ENCODE results near the gene DIP2B.
"Not testable (repeated sequence)": the region's sequence is repeated elsewhere in the genome, so short reads cannot be mapped to it uniquely, and the experiment has no call there.

Gene DIP2B

DNA sequence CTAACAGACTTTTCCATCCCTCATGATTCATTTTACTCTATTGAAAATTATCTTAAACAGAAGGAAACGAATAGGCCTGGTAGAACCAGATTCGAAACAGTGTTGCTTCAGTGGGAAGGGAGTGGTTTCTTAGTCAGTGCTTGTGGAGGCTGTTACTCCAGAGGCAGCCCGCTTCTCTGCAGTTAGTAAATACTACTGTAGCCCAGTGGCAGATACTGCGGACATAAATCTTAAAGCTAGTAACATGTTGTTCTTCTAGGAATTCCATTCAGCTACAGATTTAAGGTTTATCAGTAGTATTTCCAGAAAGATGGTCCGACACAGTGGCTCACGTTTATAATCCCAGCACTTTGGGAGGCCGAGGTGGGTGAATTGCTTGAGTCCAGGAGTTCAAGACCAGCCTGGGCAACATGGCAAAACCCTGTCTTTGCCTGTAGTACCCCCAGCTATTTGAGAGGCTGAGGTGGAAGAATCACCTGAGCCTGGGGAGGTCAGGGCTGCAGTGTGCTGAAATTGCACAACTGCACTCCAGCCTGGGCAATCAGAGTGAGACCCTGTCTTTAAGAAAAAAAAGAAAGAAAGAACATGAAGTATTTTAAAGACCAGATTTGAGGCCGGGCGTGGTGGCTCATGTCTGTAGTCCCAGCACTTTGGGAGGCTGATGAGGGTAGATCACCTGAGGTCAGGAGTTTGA, 45.9 kb downstream of the DIP2B start:
- DNase-seq, result no peak

DNA sequence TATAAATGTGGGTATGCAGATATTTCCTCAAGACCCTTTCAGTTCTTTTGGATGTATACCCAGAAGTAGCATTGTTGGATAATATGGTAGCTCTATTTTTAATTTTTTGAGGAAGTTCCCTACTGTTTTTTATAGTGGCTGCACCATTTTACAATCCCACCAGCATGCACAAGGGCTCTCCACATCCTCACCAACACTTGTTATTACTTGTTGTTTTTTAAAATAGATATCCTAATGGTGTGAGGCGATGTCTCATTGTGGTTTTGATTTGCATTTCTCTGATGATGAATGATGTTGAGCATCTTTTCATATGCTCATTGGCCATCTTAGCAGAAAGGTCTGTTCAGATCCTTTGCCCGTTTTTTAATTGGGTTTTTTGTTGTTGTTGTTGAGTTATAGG, 47.1 kb downstream of the DIP2B start:
- DNase-seq, result no peak

DNA sequence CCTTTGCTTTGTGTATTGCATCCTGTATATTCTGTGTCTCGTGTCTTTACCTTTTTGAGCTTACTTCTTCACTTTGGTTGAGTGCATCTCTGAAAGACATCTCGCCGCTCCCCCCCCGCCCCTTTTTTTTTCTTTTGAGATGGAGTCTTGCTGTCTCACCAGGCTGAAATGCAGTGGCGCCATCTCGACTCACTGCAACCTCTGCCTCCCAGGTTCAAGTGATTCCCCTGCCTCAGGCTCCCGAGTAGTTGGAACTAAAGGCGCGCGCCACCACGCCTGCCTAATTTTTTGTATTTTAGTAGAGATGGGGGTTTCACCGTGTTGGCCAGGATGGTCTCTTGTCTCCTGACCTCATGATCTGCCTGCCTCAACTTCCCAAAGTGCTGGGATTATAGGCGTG, 49.9 kb downstream of the DIP2B start:
- no peak for DNase-seq

DNA sequence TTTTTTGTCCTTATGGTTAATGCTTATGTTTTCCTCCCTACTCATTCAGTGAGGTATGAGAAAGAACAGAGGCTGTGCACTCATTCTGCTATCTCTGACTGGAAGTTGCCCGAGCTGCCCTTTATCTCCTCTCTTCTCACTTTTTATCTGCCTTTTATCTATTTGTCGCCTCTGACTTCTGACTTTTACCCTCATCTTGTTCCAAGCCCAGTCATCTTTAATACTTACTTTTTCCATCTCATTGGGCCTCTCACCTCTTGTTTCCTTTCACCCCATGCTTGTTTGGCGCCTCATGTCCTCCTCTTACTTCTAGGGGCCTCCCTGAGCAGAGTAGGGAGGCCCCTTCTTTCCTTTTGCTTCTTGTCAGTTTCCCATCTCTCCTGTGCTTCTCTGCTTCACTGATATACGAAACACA, 50.7 kb downstream of the DIP2B start:
- DNase-seq, result no peak

DNA sequence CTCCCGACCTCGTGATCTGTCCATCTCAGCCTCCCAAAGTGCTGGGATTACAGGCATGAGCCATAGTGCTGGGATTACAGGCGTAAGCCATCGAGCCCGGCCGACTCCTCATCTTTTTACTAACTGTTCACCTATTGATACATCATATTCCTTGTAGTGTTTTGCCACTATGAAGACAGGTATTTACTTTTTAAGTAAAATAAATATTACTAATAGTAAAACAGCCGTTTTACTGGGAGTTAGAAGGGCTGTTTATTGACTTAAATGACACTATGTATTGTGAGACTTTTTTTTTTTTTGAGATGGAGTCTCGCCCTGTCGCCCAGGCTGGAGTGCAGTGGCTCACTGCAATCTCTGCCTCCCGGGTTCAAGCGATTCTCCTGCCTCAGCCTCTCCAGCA, 51.5 kb downstream of the DIP2B start:
- DNase-seq, result no peak

DNA sequence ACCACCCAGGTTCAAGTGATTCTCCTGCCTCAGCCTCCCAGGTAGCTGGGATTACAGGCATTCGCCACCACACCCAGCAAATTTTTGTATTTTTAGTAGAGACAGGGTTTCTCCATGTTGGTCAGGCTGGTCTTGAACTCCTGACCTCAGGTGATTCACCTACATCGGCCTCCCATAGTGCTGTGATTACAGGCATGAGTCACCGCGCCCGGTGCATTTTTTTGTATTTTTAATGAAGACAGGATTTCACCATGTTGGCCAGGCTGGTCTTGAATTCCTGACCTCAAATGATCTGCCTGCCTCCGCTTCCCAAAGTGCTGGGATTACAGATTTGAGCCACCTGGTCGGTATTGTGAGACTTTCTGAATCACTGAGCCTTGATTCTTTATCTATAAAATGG, 52.0 kb downstream of the DIP2B start:
- not testable (repeated sequence) for DNase-seq

DNA sequence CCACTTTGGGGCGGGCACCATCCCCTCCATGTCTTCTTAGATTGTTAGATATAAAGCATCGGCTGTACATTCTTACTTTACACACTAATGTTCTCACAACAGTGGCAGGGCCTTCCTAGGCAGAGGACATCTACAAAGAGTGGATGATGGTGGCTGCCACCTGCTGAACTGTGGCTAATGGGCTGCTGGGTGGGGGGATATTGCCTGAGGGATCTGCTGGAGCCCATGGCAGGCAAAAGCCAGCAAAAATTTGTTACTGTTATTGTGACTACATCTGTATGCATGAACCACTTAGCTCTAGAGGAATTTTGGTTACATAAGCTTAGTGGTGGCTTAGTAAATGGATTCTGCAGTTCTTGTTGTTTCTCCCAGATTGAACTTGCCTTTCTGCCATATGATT, 52.6 kb downstream of the DIP2B start:
- no peak for DNase-seq

DNA sequence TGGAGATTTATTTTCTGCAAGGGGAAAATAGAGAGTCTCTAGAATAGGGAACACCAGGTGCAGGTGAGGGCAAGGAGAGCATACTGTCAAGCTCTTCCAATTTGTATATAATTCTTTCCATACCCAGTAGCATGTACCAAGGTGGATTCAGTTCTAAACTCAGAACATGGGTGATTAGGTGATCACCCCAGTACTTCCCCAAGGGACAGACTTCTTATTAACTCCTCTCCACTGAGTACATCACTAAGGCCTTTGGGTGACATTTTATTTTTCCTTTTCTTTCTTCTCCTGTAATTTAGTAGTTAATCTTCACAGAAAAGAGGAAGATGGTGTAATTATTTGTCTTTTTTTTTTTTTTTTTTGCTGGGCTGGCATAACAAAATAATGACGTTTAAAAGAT, 54.2 kb downstream of the DIP2B start:
- DNase-seq, result no peak

DNA sequence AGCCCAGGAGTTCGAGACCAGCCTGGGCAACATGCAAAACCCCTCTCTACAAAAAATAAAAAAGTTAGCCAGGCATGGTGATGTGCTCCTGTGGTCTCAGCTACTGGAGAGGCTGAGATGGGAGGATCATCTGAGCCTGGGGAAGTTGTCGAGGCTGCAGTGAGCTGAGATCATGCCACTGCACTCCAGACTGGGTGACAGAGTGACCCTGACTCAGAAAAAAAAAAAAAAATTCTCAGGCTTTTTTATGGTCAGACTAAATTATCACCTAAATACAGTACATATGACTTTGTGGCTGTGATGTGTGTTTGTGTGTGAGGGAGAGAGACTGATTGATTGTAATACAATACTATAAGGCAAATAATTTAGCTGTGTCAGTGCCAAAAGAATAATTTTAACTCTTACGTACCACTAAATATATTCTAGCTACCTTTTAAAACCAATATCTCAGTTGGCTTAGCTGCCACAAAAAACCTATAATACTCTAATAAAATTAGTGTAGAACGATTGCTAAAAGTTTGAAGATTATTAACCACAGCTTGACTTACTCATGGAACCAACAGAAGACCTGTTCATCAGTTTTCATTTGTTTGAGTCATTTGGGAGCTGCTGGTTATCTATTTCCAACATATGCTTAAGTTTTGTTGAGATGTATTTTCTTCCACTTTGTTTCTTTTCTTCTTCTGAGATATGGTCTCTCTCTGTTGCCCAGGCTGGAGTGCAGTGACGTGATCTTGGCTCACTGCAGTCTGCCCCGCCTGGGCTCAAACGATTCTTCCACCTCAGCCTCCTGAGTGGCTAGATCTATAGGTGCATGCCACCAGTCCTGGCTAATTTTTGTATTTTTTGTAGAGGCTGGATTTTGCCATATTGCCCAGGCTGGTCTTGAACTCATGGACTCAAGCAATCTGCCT, 58.0 kb downstream of the DIP2B start:
- no peak for DNase-seq

DNA sequence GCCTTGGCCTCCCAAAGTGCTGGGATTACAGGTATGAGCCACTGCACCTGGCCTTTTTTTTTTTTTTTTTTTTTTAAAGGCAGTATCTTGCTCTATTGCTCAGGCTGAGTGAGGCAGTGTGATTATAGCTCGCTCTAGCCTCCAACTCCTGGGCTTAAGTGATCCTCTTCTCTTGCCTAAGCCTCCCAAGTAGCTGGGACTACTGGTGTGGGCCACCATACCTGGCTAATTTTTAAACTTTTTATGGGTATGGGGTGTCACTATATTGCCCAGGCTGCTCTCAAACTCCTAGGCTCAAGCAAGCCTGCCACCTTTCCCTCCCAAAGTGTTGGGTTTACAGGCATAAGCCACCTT, 58.6 kb downstream of the DIP2B start:
- no peak for DNase-seq

DNA sequence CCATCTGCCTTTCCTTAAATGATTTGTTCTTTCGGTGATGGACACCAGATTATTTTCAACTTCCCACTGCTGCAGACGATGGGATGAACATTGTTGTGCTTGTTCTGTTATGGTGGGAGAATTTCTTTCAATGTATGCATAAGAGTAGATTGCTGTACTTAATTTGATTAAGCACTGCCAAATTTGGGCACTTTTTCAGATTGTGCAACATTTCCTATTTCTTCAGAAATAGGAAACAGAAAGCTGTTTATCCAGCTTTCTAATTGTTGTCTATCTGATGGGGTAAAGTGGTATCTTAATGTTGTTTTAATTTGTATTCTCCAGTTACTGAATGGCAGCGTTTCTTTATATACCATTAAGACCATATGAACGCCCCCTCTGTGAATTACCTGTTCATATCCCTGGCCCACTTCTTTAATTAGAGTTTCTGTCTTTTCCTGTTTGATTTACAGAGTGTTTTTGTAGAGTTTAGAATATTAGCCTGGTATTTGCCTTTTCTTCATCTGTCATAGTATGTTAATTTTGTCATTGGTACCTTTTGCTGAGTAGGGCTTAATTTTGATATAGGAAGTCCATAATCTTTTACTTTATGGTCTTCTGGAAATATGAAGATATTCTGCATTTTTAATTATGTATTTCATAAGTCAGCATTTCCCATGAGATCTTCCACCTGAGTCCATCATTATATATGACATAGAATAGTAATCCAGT, 59.6 kb downstream of the DIP2B start:
- no peak for DNase-seq

DNA sequence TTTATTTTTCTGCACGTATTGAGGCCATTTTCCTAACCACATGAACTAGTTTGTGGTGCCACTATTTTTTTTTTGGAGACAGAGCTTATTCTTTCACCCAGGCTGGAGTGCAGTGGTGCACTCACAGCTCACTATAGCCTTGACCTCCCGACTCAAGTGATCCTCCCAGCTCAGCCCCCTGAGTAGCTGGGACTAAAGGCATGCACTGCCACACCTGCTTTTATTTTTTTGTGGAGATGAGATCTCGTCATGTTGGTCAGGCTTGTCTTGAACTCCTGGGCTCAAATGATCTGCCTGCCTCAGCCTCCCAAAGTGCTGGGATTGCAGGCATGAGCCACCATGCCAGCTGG, 60.1 kb downstream of the DIP2B start:
- no peak for DNase-seq

DNA sequence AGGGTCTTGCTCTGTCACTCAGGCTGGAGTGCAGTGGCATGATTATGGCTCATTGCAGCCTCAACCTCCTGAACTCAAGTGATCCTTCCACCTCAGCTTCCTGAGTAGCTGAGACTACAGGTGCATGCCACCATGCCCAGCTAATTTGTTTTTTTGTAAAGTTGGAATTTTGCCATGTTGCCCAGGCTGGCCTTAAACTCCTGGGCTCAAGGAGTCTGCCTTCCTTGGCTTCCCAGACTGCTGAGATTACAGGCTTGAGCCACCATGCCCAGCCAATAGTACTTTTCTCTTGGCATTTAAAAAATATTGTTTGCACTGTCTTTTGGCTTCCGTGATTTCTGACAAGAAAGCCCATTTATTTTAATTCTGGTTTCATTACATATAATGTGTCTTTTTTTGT, 61.3 kb downstream of the DIP2B start:
- no peak for DNase-seq

DNA sequence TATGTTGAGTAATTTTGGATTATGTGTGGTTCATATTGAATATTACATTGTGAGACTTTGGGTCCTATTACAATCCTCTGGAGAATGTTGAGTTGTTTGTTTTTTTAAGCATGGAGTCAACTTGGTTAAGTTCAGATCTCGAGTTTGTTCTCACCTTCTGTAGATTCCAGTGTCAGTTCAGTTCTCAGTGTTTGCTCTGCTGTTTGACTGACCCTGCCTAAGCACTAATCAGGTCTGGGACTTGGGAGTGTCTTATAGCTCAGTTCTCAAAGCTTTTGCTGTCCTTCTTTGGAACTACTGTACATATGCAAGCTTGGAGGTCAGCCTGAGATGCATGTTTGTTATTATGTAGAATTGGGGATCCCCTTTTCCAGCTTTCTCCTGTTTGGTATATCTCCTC, 63.1 kb downstream of the DIP2B start:
- DNase-seq, result no peak

DNA sequence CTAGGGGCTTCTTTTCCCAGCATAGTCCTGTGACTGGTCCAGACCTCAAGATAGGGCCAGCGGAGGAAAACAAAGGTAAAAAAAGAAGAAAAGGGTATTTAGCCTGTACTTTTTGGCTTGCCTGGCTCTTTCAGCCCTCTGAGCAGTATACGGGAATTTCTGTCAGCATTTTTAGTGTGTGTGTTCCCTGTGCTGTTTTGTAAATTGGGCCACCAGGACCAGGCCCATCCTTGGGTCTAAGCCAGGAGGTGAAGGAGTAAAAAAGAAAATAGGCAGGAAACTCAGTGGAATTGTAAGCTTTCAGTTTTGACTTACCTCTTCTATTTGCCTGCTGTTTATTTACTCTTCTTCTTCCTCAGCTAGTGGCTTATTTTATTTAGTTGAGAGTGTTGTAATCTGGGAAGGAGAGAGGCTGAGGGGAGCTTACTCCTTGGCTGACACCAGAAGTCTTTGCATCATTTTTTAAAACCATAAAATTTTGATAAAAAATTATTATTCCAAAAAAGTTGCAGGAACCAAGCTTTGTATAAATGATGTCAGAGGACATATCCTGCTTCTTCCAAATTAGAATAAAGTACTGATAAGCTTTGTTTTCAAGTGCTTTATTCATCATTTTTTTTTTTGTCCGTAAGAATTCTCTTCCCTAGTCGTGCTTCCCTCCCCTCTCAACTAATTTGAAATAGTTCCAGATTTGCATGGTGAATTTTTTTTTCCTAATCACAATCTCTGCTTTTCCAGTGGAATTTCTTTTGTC, 63.7 kb downstream of the DIP2B start:
- DNase-seq, result no peak

DNA sequence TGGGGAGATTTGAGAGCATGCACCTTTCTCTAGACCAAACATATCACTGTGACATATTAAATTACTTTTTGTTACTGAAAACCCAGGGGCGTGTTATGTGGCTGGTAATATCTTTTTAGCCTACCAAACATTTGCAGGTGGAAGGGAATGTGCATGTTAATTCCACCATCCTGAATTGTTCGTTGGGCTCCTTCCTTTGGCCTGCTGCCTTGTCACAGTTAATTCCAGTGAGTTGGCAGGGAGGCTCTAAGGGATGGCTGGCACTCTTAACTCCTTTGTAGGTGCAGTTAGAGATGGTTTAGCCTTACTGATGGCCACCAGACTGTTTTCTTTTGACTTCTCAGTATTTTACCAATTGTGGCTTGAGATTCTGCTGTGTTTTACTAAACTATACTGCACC, 64.5 kb downstream of the DIP2B start:
- no peak for DNase-seq

DNA sequence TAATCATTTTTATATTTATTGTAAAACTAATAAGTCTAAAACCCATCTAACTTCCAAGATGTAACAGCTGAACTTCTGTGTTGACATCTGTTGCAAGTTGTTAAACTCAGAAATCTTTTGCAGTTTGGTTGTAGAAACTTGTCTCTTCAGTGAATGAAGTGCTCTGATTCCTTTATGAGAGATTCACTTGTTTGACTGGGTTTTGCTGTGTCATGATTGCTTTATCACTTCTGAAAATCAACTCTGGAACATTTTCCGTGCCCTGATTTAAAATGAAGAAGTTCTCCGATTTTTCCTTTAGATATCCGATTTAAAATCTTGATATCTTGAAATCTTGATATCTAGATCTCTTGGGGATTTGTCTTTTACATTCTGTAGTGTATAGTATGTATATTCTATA, 65.1 kb downstream of the DIP2B start:
- DNase-seq, result no peak

DNA sequence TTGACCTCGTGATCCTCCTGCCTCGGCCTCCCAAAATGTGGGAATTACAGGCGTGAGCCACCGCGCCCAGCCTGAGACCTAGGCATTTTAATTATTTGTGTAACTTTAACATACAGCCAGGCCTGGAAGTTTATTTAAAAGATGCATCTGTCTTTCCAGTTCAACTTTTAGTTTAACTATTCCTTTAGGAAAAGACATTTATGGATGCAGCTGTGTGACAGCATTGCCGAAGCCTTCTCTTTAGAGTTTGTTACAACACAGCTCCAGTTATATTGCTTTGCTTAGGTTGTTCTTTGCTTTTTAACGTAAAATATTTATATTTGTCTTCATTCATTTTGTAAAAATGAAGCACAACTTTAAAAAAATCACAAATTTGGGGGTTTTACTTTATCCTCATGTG, 67.0 kb downstream of the DIP2B start:
- no peak for DNase-seq

DNA sequence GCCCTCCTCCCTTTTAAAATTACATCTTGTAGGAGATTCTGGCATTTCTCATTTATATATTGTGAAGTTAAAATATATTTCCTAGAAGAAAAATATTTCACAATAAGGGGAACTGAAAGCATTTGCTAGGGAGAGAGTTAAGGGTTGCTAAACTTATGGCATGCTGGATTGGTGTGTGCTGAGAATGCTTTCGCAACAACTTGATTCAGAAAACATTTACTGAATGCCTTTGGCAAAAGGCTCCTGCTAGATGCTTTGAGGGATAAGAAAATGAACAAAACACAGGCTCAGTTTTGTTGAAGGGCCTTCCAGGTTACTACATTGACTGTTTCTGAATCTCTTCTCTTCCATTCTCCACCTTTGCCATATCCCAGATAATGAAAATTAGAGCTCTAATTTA, 67.5 kb downstream of the DIP2B start:
- no peak for DNase-seq

DNA sequence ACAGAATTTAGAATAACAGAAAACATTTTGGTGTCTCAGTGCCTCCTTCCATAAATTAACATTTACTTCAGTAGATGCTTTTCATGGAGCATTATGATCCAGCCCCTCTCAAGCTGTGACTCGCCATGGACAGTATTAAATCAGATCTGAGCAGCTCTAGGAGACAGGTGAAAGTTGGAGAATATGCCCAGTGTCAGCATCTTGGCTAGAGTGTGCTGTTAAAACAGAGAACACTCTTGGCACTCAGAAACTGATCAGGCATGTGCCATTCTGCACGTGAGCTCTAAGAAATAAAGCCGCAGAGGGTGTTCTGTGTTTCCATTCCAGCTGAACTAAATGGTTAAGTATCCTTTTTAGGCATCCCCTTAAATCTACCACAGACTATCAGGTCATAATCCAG, 68.0 kb downstream of the DIP2B start:
- DNase-seq, result no peak

DNA sequence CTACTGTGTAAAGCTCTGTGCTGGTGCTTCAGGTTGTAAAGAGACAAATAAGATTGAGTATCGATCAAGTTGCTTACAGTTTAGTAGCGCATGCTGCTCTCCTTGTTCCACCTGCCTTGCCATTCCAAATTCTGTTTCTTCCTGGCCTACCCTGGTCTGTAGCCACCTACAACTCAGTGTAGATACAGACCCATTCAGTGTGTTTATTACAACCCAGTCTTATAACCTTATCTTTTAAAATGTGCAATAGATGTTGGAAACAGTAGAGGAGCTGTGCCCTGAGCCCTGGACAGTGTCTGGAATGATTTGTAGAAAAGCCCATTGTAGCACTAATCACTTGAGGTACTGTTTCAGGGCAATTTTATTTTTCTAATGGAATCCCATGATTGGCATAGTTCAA, 68.5 kb downstream of the DIP2B start:
- no peak for DNase-seq

DNA sequence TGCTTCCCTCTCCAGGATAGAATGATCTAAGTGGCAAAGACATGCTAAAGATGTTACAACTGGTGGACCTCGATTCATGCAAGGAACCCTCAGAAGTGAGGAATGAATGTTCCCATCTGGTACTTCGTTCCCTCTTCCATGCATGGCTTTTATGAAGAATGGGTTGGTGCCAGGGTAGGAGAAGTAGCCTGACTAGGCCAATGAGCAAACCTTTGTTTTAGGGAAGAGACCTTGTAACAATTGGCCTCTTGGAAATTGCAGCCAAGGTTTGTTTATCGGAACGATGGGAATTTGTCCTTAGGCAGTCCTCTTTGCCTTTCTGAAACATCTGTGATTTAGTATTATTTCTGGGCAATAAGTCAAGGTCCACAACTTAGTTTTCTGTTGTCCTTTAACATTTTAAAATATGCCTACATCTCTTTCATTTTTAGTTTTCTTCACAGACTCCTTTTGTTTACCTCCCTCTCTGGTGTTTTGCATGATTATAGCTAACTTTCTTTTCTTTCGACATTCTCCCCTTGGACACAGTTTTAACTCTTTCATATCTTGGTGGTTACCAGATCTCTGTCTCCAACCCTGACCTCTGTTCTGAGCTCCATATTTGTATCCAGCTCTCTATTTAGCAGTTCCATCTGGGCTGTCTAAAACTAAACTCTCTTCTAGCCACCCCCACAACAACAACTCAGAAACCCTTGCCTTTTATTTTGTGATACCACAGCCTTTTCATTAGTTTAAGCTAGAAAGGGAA, 70.0 kb downstream of the DIP2B start:
- DNase-seq, result no peak
